Osteoblast (primary cell): ENCODE data around the gene DVL3. TPM values are rescaled to one million over a fixed set of nuclear protein-coding genes. Genes with fewer than 3 reads are reported as not detected.
A peak's percentile ranks its signal among the peaks of the same experiment; 100 is the strongest.

Experiments
- DNase-seq: peaks from one replicate; pipeline ENCODE4 v3.0.0; 2011; ENCODE audit warnings: low spot score, mixed read lengths; ENCODE audit not compliant: insufficient read length; ENCODE audit errors: missing footprints
- H2AFZ ChIP-seq: 2 replicates; pipeline ENCODE4 v1.6.0; 2011; ENCODE audit warnings: mild to moderate bottlenecking, low read length
- H3K27ac ChIP-seq: 2 replicates; pipeline ENCODE4 v1.5.1; 2011; ENCODE audit warnings: mild to moderate bottlenecking, low read depth, low read length, moderate library complexity
- H3K27me3 ChIP-seq: 2 replicates; pipeline ENCODE4 v1.6.0; 2012; ENCODE audit warnings: mild to moderate bottlenecking, control low read depth, inconsistent platforms, low read length, moderate library complexity; ENCODE audit not compliant: insufficient read depth
- H3K36me3 ChIP-seq: 2 replicates; pipeline ENCODE4 v1.5.1; 2011; ENCODE audit warnings: mild to moderate bottlenecking, low read length, control low read depth, moderate library complexity; ENCODE audit not compliant: insufficient read depth
- H3K4me1 ChIP-seq: 2 replicates; pipeline ENCODE4 v1.5.1; 2011; ENCODE audit warnings: mild to moderate bottlenecking, low read length, control low read depth, moderate library complexity; ENCODE audit not compliant: insufficient read depth
- H3K4me2 ChIP-seq: 2 replicates; pipeline ENCODE4 v1.6.0; 2011; ENCODE audit warnings: mild to moderate bottlenecking, low read length; ENCODE audit not compliant: insufficient read depth
- H3K4me3 ChIP-seq: fragments of 200-600 bp; sonication (generic); 3 replicates; pipeline ENCODE4 v1.5.1; 2012; ENCODE audit warnings: mild to moderate bottlenecking, low read length, inconsistent platforms; ENCODE audit not compliant: insufficient read depth
- H3K79me2 ChIP-seq: 2 replicates; pipeline ENCODE4 v1.6.0; 2012; ENCODE audit warnings: mild to moderate bottlenecking, low read length, control low read depth, inconsistent platforms; ENCODE audit not compliant: insufficient read depth
- H3K9me3 ChIP-seq: 2 replicates; pipeline ENCODE4 v1.5.1; 2011; ENCODE audit warnings: low read depth, low read length, control low read depth
- H4K20me1 ChIP-seq: 2 replicates; pipeline ENCODE4 v1.6.0; 2012; ENCODE audit warnings: mild to moderate bottlenecking, low read length, control low read depth; ENCODE audit not compliant: insufficient read depth
- total RNA-seq: library from RNA; depleted of rRNA; stranded (reverse); fragments of >200 nt; gene quantifications from 2 replicates; pipeline ENCODE4 v1.2.3, GENCODE V29; 2012
- TF ChIP-seq, protein P1 (sequence below): IDR thresholded peaks from 2 replicates; pipeline ENCODE4 v1.5.1; 2011; ENCODE audit warnings: mild to moderate bottlenecking, low read depth, low read length, moderate library complexity; ENCODE audit errors: extremely low read depth

Gene DVL3
- total RNA-seq, 1 donor, result 60.4 TPM

DNA sequence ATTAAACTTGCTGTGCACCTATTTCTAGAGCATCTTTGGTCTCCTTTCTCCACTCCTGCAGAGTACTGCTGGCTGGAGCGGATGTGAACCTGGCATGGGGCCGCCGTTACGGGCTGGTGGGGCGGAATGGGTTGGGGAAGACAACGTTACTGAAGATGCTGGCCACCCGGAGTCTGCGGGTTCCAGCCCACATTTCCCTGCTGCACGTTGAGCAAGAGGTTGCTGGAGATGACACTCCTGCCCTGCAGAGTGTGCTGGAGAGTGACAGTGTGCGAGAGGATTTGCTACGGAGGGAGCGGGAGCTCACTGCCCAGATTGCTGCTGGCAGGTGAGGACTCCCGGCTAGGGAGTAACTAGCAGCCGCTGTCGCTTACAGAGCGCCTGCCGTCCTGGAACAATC lies 32.9 kb downstream of the DVL3 start:
- Histone ChIP-seq H3K4me1 (peaks cover 20% of the 10 kb centered on the region), H3K36me3 (peaks cover 83% of the 10 kb centered on the region)

DNA sequence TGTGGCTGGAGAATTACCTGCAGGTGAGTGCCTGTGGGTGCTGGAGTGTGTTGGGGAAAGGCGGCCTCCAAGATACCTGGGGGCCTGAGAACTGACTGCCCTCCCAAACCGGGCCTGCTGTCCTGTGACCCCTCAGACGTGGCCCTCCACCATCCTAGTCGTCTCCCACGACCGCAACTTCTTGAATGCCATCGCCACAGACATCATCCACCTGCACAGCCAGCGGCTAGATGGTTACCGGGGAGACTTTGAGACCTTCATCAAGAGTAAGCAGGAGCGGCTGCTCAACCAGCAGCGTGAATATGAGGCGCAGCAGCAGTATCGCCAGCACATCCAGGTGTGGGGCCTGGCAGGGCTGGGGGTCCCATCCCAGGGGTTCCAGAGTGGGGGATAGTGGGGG lies 34.2 kb downstream of the DVL3 start:
- TF ChIP-seq, protein P1, sequence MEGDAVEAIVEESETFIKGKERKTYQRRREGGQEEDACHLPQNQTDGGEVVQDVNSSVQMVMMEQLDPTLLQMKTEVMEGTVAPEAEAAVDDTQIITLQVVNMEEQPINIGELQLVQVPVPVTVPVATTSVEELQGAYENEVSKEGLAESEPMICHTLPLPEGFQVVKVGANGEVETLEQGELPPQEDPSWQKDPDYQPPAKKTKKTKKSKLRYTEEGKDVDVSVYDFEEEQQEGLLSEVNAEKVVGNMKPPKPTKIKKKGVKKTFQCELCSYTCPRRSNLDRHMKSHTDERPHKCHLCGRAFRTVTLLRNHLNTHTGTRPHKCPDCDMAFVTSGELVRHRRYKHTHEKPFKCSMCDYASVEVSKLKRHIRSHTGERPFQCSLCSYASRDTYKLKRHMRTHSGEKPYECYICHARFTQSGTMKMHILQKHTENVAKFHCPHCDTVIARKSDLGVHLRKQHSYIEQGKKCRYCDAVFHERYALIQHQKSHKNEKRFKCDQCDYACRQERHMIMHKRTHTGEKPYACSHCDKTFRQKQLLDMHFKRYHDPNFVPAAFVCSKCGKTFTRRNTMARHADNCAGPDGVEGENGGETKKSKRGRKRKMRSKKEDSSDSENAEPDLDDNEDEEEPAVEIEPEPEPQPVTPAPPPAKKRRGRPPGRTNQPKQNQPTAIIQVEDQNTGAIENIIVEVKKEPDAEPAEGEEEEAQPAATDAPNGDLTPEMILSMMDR, result no peak
- Histone ChIP-seq H2AFZ (no peak overlapping the region), H3K36me3 (peaks cover 82% of the 10 kb centered on the region), H3K4me1 (peaks cover 20% of the 10 kb centered on the region), H3K27me3 (no peaks in the 10 kb centered on the region), H3K9me3 (no peaks in the 10 kb centered on the region), H3K27ac (no peak overlapping the region), H4K20me1 (peaks cover 35% of the 10 kb centered on the region), H3K4me3 (no peak overlapping the region), H3K79me2 (peaks cover 49% of the 10 kb centered on the region), H3K4me2 (no peak overlapping the region)
- no peak for DNase-seq

More for the DNA sequence above, 32.9 kb downstream of the DVL3 start:
- H3K9me3 ChIP-seq, result no peaks in the 10 kb centered on the region
- H3K4me2 ChIP-seq, result peak overlapping the region; percentile 81
- TF ChIP-seq, protein P1, result no peak
- no peaks in the 10 kb centered on the region for H3K27me3 ChIP-seq
- no peak overlapping the region for H3K27ac ChIP-seq
- peaks cover 54% of the 10 kb centered on the region for H3K79me2 ChIP-seq
- H2AFZ ChIP-seq, result no peak overlapping the region
- DNase-seq, result no peak
- no peak overlapping the region for H3K4me3 ChIP-seq
- peaks cover 35% of the 10 kb centered on the region for H4K20me1 ChIP-seq

DNA sequence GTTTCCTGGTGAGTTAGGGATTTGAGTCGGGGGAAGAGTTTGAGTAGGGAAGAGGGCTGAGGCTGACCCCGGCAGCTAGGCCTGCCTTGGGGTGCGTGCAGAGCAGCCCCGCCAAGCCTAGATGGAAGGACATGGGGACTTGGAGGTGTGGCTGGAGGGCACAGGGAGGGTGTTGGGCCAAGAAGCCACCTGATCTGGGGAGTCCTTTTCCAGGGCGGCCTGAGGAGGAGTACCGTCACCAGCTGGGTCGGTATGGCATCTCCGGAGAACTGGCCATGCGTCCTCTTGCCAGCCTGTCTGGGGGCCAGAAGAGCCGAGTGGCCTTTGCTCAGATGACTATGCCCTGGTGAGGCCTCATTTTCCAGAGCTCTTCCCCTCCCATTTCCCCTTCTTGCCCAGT lies 37.7 kb downstream of the DVL3 start:
- no peak overlapping the region for H3K27ac ChIP-seq
- no peaks in the 10 kb centered on the region for H3K9me3 ChIP-seq
- H3K4me2 ChIP-seq, result no peak overlapping the region
- H3K79me2 ChIP-seq, result peaks cover 31% of the 10 kb centered on the region
- DNase-seq, result peak; percentile 44
- H3K4me3 ChIP-seq, result no peak overlapping the region
- TF ChIP-seq, protein P1, result no peak
- no peak overlapping the region for H2AFZ ChIP-seq
- peaks cover 24% of the 10 kb centered on the region for H4K20me1 ChIP-seq
- H3K4me1 ChIP-seq, result no peaks in the 10 kb centered on the region
- H3K27me3 ChIP-seq, result no peaks in the 10 kb centered on the region
- H3K36me3 ChIP-seq, result peaks cover 85% of the 10 kb centered on the region

DNA sequence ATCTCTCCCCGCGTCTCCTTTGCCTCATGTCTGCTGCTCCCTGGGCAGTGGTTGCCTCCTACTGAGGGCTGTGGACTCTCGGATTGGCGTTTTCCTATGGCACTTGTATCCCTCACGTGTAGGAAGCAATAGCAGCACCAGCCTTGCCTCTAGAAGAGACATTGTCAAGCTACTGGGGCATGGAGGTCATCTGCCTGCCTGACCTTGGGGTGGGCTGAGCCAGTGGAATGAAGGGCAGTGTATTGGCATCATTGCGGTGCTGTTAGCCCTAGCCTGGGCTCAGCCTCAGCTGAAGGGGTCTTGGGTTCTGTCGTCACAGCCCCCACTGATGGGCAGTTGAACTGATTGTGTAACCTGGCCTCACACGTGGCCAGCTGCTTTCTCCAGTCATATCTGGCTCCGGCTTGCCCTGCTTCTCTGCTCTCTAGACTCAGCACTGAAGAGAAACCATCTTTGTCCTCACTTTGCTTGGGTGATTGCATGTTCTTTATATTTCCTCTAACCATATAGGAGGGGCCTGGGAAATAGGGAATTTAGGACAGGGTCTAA lies 38.9 kb downstream of the DVL3 start:
- no peaks in the 10 kb centered on the region for H3K4me1 ChIP-seq
- H4K20me1 ChIP-seq, result peaks cover 15% of the 10 kb centered on the region
- H2AFZ ChIP-seq, result no peak overlapping the region
- no peak overlapping the region for H3K4me3 ChIP-seq
- no peak overlapping the region for H3K4me2 ChIP-seq
- H3K27me3 ChIP-seq, result no peaks in the 10 kb centered on the region
- H3K27ac ChIP-seq, result no peak overlapping the region
- H3K36me3 ChIP-seq, result peaks cover 73% of the 10 kb centered on the region
- TF ChIP-seq, protein P1, result no peak
- no peak for DNase-seq
- no peaks in the 10 kb centered on the region for H3K9me3 ChIP-seq
- H3K79me2 ChIP-seq, result peaks cover 19% of the 10 kb centered on the region
